Sigmoid colon (tissue), 4 donors: ENCODE data around the gene EFHC2.

Experiments used
- EP300 ChIP-seq, 4 donors: sonication (generic); formaldehyde crosslinking; IDR thresholded peaks; one replicate each; pipeline ENCODE4 v1.6.1; 2017; ENCODE audit warnings: antibody characterized with exemption in 4 of 4
- POLR2A ChIP-seq, 2 donors: fragments of 450-650 bp; IDR thresholded peaks; one replicate each; pipeline ENCODE4 v1.6.1; 2016; ENCODE audit warnings: antibody characterized with exemption in 2 of 2, mild to moderate bottlenecking in 2 of 2, moderate library complexity in 2 of 2

DNA sequence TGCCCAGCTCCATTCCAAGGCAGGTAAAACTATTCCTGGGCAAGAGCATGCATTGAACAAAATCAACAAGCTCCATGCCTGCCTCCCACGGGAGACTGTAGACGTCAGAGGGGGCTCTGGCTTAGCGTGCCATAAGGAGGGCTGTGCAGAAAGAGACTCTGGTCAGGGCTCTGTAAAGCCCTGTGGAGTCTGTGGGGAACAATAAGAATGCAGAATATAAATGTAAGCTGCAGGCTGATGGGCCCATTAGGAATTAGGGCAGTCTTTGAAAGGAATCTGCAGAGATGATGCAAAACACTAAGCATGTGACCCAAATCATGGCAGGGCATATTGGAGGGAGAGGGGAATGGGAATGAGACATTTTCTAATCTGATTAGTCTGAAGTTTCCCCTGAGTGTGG lies 170.3 kb downstream of the EFHC2 start:
- TF ChIP-seq EP300 (IDR thresholded peaks at IDR 0.05) (no peak), POLR2A (IDR thresholded peaks at IDR 0.05) (no peak)
